ENCODE measurements around the gene ARPC4.

Gene ARPC4

DNA sequence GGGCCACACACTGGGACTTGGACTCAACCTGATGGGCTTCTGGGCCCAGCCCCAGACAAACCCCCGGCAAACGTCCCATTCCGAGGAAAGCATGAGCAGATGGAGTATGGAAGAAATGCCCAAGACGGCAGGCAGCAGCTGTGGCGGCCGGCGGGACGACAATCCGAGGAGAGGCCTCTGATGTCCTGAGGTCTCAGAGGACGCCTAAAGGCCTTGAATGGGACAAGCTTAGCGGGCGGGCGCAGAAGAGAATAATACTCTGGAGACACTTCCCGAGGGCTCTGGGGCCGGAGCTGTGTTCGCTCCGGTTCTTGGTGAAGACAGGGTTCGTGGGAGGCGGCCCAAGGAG is 43.6 kb upstream of the ARPC4 start:
- no peak for TF ChIP-seq ISL1 (CRISPR knock-in tag; IDR thresholded peaks at IDR 0.05)
- no peak for TF ChIP-seq SNAI2 (CRISPR knock-in tag; IDR thresholded peaks at IDR 0.05)
- no peak for TF ChIP-seq ARNTL (CRISPR knock-in tag; IDR thresholded peaks at IDR 0.05; ENCODE audit: borderline replicate concordance, low read depth)
- no peak for TF ChIP-seq ZNF70 (CRISPR knock-in tag; IDR thresholded peaks at IDR 0.05)
- TF ChIP-seq, protein P1, sequence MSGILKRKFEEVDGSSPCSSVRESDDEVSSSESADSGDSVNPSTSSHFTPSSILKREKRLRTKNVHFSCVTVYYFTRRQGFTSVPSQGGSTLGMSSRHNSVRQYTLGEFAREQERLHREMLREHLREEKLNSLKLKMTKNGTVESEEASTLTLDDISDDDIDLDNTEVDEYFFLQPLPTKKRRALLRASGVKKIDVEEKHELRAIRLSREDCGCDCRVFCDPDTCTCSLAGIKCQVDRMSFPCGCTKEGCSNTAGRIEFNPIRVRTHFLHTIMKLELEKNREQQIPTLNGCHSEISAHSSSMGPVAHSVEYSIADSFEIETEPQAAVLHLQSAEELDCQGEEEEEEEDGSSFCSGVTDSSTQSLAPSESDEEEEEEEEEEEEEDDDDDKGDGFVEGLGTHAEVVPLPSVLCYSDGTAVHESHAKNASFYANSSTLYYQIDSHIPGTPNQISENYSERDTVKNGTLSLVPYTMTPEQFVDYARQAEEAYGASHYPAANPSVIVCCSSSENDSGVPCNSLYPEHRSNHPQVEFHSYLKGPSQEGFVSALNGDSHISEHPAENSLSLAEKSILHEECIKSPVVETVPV (CRISPR knock-in tag; IDR thresholded peaks at IDR 0.05) = no peak
- TF ChIP-seq, protein P2, sequence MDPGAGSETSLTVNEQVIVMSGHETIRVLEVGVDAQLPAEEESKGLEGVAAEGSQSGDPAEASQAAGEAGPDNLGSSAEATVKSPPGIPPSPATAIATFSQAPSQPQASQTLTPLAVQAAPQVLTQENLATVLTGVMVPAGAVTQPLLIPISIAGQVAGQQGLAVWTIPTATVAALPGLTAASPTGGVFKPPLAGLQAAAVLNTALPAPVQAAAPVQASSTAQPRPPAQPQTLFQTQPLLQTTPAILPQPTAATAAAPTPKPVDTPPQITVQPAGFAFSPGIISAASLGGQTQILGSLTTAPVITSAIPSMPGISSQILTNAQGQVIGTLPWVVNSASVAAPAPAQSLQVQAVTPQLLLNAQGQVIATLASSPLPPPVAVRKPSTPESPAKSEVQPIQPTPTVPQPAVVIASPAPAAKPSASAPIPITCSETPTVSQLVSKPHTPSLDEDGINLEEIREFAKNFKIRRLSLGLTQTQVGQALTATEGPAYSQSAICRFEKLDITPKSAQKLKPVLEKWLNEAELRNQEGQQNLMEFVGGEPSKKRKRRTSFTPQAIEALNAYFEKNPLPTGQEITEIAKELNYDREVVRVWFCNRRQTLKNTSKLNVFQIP (CRISPR knock-in tag; IDR thresholded peaks at IDR 0.05; ENCODE audit: borderline replicate concordance, low read depth) = no peak
- no peak for TF ChIP-seq ZC3H10 (CRISPR knock-in tag; IDR thresholded peaks at IDR 0.05)
- TF ChIP-seq TOX (CRISPR knock-in tag; IDR thresholded peaks at IDR 0.05; ENCODE audit: borderline replicate concordance) = no peak
- no peak for TF ChIP-seq CSDC2 (CRISPR knock-in tag; IDR thresholded peaks at IDR 0.05)
- no peak for TF ChIP-seq RARB (CRISPR knock-in tag; IDR thresholded peaks at IDR 0.05)
- TF ChIP-seq ZFP30 (CRISPR knock-in tag; IDR thresholded peaks at IDR 0.05) = no peak
- no peak for TF ChIP-seq BACH2 (CRISPR knock-in tag; IDR thresholded peaks at IDR 0.05; ENCODE audit: borderline replicate concordance)
- TF ChIP-seq ZNF8 (CRISPR knock-in tag; IDR thresholded peaks at IDR 0.05) = no peak
- no peak for TF ChIP-seq PPARA (CRISPR knock-in tag; IDR thresholded peaks at IDR 0.05; ENCODE audit: borderline replicate concordance)
- TF ChIP-seq, protein P3, sequence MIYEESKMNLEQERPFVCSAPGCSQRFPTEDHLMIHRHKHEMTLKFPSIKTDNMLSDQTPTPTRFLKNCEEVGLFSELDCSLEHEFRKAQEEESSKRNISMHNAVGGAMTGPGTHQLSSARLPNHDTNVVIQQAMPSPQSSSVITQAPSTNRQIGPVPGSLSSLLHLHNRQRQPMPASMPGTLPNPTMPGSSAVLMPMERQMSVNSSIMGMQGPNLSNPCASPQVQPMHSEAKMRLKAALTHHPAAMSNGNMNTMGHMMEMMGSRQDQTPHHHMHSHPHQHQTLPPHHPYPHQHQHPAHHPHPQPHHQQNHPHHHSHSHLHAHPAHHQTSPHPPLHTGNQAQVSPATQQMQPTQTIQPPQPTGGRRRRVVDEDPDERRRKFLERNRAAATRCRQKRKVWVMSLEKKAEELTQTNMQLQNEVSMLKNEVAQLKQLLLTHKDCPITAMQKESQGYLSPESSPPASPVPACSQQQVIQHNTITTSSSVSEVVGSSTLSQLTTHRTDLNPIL (CRISPR knock-in tag; IDR thresholded peaks at IDR 0.05; ENCODE audit: low read depth) = no peak
- ATAC-seq = peak; percentile 18

DNA sequence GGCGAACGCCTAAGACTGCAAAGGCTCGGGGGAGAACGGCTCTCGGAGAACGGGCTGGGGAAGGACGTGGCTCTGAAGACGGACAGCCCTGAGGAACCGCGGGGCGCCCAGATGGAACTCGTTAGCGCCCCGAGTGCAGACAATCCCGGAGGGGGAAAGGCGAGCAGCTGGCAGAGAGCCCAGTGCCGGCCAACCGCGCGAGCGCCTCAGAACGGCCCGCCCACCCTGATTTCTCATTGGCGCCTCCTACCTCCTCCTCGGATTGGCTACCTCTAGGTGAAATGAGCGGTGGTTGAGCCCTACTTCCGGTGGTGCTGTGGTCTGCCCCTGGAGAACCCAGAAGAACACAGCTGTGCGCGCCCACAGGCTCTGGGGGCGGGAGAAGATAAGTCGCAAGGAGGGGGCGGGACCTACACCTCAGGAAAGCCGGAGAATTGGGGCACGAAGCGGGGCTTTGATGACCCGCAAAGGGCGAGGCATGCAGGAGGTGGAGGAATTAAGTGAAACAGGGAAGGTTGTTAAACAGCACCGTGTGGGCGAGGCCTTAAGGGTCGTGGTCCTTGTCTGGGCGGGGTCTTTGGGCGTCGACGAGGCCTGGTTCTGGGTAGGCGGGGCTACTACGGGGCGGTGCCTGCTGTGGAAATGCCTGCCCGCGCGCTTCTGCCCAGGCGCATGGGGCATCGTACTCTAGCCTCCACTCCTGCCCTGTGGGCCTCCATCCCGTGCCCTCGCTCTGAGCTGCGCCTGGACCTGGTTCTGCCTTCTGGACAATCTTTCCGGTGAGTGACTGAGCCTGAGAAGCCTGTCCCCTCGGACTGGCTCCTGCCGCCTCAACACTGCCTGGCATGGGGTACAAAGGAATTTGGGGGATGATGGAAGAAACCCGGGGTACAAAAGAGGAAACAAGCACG is 43.0 kb upstream of the ARPC4 start, which contains the start of gene OGG1:
TSS of gene OGG1 (plus strand) at position 308 of the 911 bp plus-strand sequence. CDS start at position 643, 335 bp downstream.
- no peak for TF ChIP-seq ZNF8 (CRISPR knock-in tag; IDR thresholded peaks at IDR 0.05)
- TF ChIP-seq TOX (CRISPR knock-in tag; IDR thresholded peaks at IDR 0.05; ENCODE audit: borderline replicate concordance) = no peak
- TF ChIP-seq, protein P3 (CRISPR knock-in tag; IDR thresholded peaks at IDR 0.05; ENCODE audit: low read depth) = no peak
- TF ChIP-seq TCF4 (CRISPR knock-in tag; IDR thresholded peaks at IDR 0.05; ENCODE audit: borderline replicate concordance) = peak; percentile 75
- no peak for TF ChIP-seq ZNF565 (CRISPR knock-in tag; conservative IDR thresholded peaks at IDR 0.05; ENCODE audit: low read depth)
- TF ChIP-seq ZFP3 (CRISPR knock-in tag; IDR thresholded peaks at IDR 0.05) = peak; percentile 83
- TF ChIP-seq, protein P1 (CRISPR knock-in tag; IDR thresholded peaks at IDR 0.05) = no peak
- no peak for TF ChIP-seq GLIS3 (CRISPR knock-in tag; IDR thresholded peaks at IDR 0.05)
- TF ChIP-seq, protein P4, sequence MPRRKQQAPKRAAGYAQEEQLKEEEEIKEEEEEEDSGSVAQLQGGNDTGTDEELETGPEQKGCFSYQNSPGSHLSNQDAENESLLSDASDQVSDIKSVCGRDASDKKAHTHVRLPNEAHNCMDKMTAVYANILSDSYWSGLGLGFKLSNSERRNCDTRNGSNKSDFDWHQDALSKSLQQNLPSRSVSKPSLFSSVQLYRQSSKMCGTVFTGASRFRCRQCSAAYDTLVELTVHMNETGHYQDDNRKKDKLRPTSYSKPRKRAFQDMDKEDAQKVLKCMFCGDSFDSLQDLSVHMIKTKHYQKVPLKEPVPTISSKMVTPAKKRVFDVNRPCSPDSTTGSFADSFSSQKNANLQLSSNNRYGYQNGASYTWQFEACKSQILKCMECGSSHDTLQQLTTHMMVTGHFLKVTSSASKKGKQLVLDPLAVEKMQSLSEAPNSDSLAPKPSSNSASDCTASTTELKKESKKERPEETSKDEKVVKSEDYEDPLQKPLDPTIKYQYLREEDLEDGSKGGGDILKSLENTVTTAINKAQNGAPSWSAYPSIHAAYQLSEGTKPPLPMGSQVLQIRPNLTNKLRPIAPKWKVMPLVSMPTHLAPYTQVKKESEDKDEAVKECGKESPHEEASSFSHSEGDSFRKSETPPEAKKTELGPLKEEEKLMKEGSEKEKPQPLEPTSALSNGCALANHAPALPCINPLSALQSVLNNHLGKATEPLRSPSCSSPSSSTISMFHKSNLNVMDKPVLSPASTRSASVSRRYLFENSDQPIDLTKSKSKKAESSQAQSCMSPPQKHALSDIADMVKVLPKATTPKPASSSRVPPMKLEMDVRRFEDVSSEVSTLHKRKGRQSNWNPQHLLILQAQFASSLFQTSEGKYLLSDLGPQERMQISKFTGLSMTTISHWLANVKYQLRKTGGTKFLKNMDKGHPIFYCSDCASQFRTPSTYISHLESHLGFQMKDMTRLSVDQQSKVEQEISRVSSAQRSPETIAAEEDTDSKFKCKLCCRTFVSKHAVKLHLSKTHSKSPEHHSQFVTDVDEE (CRISPR knock-in tag; IDR thresholded peaks at IDR 0.05) = 0 out of 2 replicates have a peak, but pooled peaks have one; percentile 59
- TF ChIP-seq, protein P5, sequence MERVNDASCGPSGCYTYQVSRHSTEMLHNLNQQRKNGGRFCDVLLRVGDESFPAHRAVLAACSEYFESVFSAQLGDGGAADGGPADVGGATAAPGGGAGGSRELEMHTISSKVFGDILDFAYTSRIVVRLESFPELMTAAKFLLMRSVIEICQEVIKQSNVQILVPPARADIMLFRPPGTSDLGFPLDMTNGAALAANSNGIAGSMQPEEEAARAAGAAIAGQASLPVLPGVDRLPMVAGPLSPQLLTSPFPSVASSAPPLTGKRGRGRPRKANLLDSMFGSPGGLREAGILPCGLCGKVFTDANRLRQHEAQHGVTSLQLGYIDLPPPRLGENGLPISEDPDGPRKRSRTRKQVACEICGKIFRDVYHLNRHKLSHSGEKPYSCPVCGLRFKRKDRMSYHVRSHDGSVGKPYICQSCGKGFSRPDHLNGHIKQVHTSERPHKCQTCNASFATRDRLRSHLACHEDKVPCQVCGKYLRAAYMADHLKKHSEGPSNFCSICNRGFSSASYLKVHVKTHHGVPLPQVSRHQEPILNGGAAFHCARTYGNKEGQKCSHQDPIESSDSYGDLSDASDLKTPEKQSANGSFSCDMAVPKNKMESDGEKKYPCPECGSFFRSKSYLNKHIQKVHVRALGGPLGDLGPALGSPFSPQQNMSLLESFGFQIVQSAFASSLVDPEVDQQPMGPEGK (CRISPR knock-in tag; IDR thresholded peaks at IDR 0.05; ENCODE audit: borderline replicate concordance) = no peak
- no peak for TF ChIP-seq PPARA (CRISPR knock-in tag; IDR thresholded peaks at IDR 0.05; ENCODE audit: borderline replicate concordance)
- no peak for TF ChIP-seq ZC3H10 (CRISPR knock-in tag; IDR thresholded peaks at IDR 0.05)
- ATAC-seq = peak; percentile 94
